Right lobe of liver (tissue), 6 donors: ENCODE measurements around the gene NUB1. TPM values are rescaled to one million over a fixed set of nuclear protein-coding genes. Genes with fewer than 3 reads are reported as not detected.

Experiments
- ATAC-seq, 4 donors: fragments of 200-7000 bp; cut with Tn5 transposase; one replicate each; pipeline ENCODE4 v1.9.1; 2020; ENCODE audit warnings: mild to moderate bottlenecking in 4 of 4, moderate library complexity in 4 of 4
- DNase-seq, 3 donors: peaks; one replicate each; pipeline ENCODE4 v3.0.0-alpha.2; 2020
- H3K27ac ChIP-seq, 3 donors: fragments of 200-600 bp; one replicate each; pipeline ENCODE4 v1.8.0; 2022
- H3K27me3 ChIP-seq, 2 donors: fragments of 200-600 bp; one replicate each; pipeline ENCODE4 v1.8.0; 2022
- H3K36me3 ChIP-seq, 4 donors: fragments of 200-600 bp; sonication (generic) in 1 of 4; one replicate each; pipeline versions ENCODE4 v1.5.1 to v1.8.0; 2017 to 2022; ENCODE audit warnings: control low read depth in 1 of 4
- H3K4me1 ChIP-seq, 4 donors: fragments of 200-600 bp; sonication (generic) in 1 of 4; one replicate each; pipeline versions ENCODE4 v1.5.1 to v1.8.0; 2017 to 2022; ENCODE audit warnings: control low read depth in 1 of 4
- H3K4me3 ChIP-seq, 3 donors: fragments of 200-600 bp; one replicate each; pipeline ENCODE4 v1.8.0; 2022
- H3K9me3 ChIP-seq, 4 donors: fragments of 200-600 bp; sonication (generic) in 1 of 4; one replicate each; pipeline versions ENCODE4 v1.5.1 to v1.8.0; 2017 to 2022; ENCODE audit warnings: control low read depth in 1 of 4
- CTCF ChIP-seq, 4 donors: fragments of 200-600 bp in 3 of 4; fragments of 450-650 bp in 1 of 4; IDR thresholded peaks; one replicate each; pipeline versions ENCODE4 v1.5.1 to v1.8.0; 2016 to 2022; ENCODE audit warnings: antibody characterized with exemption in 4 of 4, mild to moderate bottlenecking in 2 of 4
- POLR2A ChIP-seq: fragments of 450-650 bp; IDR thresholded peaks from one replicate; pipeline ENCODE4 v1.6.1; 2017; ENCODE audit warnings: antibody characterized with exemption, mild to moderate bottlenecking
- WGBS: methylation state at CpG from one replicate; pipeline ENCODE4 v1.1.6; 2018; ENCODE audit warnings: low coverage, low lambda C conversion rate; ENCODE audit not compliant: insufficient coverage; ENCODE audit errors: missing lambda C conversion rate; 5-methylcytosine and 5-hydroxymethylcytosine counted together
- intact Hi-C, 2 donors: fragments of 100-400 bp; cut with DNase I; formaldehyde crosslinking; loops; one replicate each; pipeline versions ENCODE4 v1.11.2 to v1.14.1; 2022
- total RNA-seq, 6 experiments: library from RNA; depleted of rRNA in 2 of 6; stranded (reverse); fragments of >200 nt in 2 of 6; fragmentation: NEBNext Ultra II Directional in 3 of 6; extraction: Animal tissue kit (Norgen Biotek cat#: 25700) in 3 of 6; gene quantifications; one replicate each; pipeline versions ENCODE4 v1.1.0 to v1.2.4, GENCODE V29; 2016 to 2023
- donor health status: DM: no; HTN: yes; CAD: no.
- donor health status: DM: no; HTN: no; CAD: no.
- donor health status: DM: no; HTN: no; CAD: no.
- donor health status: DM: no; HTN: yes; CAD: no.
- donor health status: DM: no; HTN: yes; CAD: no.

Gene NUB1
- total RNA-seq, 6 experiments from 2014 or later: 21.1 to 31.3 (median 26.2) TPM

GRCh38 chr7:151392002-151392401, 50.4 kb downstream of the NUB1 start:
- no peaks in the 10 kb centered on the region for H3K9me3 ChIP-seq
- no peak for ATAC-seq
- no peak overlapping the region for H3K27ac ChIP-seq
- WGBS: 69% methylated on average over 2 of the region's 8 CpGs
- no peaks in the 10 kb centered on the region for H3K27me3 ChIP-seq
- intact Hi-C loops: no loop called here
- no peak overlapping the region for H3K4me3 ChIP-seq
- peak in 1 of 3 donors; percentile 52 for DNase-seq
- TF ChIP-seq POLR2A (no peak), CTCF (IDR thresholded peaks at IDR 0.05) (no peak)
- no peaks in the 10 kb centered on the region for H3K4me1 ChIP-seq
- H3K36me3 ChIP-seq: no peaks in the 10 kb centered on the region

GRCh38 chr7:151392426-151392825, 50.8 kb downstream of the NUB1 start:
- peak in 1 of 3 donors; percentile 43 for DNase-seq
- Histone ChIP-seq H3K4me3 (no peak overlapping the region), H3K27me3 (no peaks in the 10 kb centered on the region), H3K9me3 (no peaks in the 10 kb centered on the region), H3K27ac (no peak overlapping the region), H3K36me3 (no peaks in the 10 kb centered on the region), H3K4me1 (no peaks in the 10 kb centered on the region)
- intact Hi-C loops: no loop called here
- WGBS: no CpG with 5 or more reads among the region's 13 CpGs
- ATAC-seq: no peak
- no peak for TF ChIP-seq CTCF (IDR thresholded peaks at IDR 0.05)
- TF ChIP-seq POLR2A: no peak

DNA sequence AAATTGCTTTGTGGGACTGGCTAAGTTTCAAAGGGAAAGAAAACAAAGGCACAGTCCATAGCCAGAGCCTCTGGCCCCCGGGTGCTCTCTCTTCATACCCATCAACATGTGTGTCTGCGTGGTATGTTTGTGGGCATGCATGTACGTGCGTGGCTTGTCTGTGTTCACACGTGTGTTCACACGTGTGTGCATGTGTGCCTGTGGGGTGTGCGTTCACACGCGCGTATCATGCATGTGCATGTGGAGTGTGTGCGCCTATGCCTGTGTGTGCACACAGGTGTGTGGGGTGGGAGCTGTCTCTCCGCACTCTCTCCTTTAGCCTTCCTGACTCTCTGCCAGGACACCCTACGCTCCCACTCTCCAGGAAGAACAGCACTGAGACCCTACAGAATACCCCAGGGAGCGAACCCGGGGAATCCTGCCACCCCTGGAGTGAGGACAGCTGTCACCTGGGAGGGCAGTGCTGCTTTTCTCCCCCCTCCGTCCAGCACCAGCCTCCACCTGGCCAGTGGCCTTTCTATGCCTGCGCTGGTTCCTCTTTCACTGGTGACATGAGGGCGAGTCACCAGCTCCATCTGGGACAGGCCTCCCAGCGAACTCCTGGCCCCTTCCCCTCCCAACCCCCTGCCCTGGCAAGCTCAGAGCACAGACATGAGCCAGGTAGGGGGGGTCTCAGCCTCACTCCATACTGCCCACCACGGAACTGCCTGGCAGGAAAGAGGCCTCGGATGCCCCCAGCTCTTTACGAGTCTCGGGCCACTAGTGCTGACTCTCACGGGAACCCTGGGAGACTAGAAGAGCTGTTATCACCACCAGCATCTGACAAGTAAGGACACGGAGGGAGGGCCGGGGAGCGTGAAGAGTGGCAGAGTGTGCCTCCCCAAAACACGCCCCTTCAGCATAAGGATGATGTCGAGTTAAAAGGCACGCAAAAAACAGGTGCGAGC, 51.7 kb downstream of the NUB1 start:
- Histone ChIP-seq H3K4me1 (no peaks in the 10 kb centered on the region), H3K27ac (no peak overlapping the region), H3K36me3 (no peaks in the 10 kb centered on the region), H3K4me3 (no peak overlapping the region), H3K9me3 (no peaks in the 10 kb centered on the region), H3K27me3 (no peaks in the 10 kb centered on the region)
- 62% methylated on average over 22 of the region's 31 CpGs for WGBS
- intact Hi-C loops: no loop called here
- DNase-seq (peak in 1 of 3 donors; percentile 32), ATAC-seq (no peak)
- no peak for TF ChIP-seq CTCF (IDR thresholded peaks at IDR 0.05)

DNA sequence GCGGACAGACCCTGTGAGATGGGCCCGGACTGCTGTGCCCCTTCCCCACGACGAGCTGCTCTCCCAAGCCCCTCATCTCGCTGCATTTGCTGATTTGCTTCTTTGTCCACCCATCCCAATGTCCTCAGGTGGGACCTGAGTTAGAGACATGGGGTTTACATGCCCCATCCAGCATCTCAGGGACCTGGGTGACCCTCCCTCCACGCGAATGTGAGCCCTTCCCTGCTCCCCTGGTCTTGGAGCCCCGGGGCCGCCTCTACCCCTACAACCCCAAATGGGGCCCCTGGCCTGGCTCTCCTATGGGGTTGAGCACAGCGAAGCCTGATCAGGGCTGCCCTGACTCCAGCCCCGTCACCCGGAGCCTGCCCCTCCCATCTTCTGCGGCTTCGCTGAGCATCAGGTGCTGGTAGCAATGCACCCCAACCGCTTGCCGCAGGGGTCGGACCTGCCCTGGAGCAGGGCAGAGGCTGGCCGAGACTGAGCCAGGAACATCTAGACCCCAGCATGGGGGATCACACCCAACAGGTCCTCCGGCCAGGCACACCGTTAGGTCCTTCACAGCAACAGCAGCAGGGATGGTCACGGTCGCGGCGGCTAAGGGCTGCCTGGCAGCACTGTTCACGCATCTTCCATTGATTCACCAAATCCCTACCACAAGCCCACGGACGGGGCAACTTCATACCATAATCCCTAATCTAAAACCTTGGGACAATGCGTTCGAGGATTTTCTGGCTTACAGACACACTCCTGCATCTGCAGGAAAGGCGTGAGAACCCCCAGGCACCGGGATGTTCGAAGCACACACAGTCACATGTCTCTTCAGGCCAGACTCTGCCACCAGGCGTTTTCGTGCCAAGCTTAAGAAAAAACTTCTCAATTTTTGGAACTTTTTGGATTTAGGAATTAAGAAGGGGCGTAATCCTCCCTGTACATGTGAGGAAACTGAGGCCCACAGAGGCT, 52.7 kb downstream of the NUB1 start:
- no peaks in the 10 kb centered on the region for H3K36me3 ChIP-seq
- no peaks in the 10 kb centered on the region for H3K27me3 ChIP-seq
- 74% methylated on average over 16 of the region's 35 CpGs for WGBS
- no peaks in the 10 kb centered on the region for H3K9me3 ChIP-seq
- DNase-seq (peak in 1 of 3 donors; percentile 40), ATAC-seq (no peak)
- no peak overlapping the region for H3K27ac ChIP-seq
- no peak overlapping the region for H3K4me3 ChIP-seq
- intact Hi-C loops: no loop called here
- H3K4me1 ChIP-seq: no peaks in the 10 kb centered on the region
- no peak for TF ChIP-seq CTCF (IDR thresholded peaks at IDR 0.05)
- TF ChIP-seq POLR2A: no peak
